ENCODE results near the gene SHCBP1.
A peak's percentile ranks its signal among the peaks of the same experiment; 100 is the strongest.
"Not testable (repeated sequence)": the region's sequence is repeated elsewhere in the genome, so short reads cannot be mapped to it uniquely, and the experiment has no call there.

The SHCBP1 gene

DNA sequence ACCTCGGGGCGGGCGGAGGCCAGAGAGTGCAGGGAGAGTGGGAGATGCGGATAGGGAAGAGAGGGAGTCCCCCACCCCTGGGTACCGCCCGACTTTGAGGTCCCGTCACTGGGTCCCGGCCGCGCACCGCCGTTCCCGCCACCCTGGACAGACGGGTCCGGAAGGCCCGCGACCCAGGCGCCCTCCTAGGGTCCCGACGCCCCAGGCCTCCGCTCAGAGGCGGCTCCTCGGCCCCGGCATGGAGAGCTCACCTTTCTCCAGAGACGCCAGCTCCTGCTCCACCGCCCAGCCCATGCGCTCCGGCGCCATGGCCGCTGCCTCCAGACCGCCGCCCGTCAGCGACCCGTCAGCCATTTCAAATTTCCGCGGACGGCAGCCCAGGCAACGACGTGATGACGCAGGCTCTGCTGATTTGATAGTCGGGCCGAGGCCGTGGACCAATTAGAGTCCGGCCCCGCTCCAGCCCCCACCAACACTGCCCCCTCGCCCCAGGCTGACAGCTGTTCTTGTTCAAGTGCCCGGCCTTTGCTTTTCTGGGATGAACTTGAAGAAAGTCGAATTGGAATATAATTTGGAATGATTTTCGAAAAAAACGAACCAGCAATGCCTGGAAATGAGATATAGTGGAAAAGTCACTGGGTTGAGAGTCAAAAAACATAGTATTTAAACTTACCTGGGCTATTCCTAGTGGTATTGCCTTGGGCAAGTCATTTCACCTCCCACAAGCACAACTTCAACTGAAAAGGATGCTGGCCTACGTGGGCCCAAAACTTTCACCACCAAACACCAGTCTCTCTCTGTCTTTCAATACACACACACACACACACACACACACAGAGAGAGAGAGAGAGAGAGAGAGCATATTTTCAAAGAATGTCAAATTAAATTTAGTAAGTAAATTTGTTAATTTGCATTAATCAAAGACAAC, at the start of gene SHCBP1:
TSS of gene SHCBP1 (minus strand) at position 374 of the 928 bp plus-strand sequence. CDS start at position 354, 20 bp downstream.
- DNase-seq = peak; percentile 84

DNA sequence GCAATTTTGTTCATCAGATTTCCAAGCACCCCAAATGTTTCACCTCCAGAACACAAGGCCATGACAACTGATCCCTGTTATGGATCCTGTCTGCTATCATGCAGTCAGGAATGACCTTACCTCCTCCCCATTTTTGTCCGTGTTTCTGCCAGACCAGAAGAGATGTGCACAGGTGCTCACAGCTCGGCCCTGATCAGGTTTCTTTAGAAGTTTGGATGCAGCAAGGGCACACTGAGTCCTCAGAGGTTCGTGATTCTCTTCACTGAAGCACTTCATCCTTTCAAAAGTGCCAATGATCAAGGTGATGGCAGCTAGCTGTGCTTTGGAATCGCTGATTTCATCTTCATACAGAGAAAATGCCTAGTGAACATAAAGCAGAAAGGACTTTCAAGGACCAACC, 40.9 kb upstream of the SHCBP1 start:
- DNase-seq = no peak

- DNase-seq = no peak
Measured at GRCh38 chr16:46658925-46659324, 37.7 kb upstream of the SHCBP1 start.

DNA sequence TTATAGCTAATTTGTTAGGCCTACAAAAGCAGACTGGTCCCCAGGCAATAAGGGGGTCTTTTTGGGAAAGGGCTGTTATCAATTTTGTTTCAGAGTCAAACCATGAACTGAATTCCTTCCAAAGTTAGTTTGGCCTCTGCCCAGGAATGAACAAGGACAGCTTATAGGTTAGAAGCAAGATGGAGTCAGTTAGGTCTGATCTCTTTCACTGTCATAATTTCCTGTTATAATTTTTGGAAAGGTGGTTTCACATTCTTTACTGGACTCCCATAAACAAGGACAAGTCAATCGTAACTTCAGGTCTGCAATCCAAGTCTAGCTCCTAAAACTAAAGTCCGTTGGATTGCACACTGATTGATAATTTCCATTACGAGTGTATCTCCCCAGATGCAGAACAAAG, 30.1 kb upstream of the SHCBP1 start:
- no peak for DNase-seq

- DNase-seq = peak; percentile 36
Measured at GRCh38 chr16:46650254-46650623, 29.1 kb upstream of the SHCBP1 start.

DNA sequence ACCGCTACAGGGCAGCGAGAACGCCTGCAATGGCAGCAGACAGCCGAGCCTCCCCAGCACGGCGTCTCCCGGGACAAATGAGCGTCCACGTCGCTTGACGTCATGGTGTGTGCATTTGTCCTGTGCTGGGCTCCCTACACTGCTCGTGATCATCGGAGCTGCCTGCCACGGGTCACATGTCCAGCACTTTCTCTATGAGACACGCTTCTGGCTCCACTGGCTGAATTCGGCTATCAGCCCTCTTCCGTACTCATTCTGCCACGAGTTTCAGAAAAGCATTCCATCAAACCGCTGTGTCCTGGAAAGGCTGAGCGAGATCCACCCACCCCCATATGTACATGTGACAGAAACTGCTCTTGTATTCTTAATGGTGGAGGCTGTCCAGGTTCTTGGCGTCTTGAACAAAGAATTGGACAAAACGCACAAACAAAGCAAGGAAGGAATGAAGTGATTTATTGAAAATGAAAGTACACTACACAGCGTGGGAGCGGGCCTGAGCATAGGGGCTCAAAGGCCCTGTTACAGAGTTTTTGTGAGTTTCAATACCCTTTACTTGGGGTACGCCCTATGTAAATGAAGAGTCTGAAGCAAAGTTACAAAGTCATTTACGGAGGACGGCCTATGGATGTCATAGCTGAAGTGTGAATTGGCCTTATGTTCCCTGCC, 28.5 kb upstream of the SHCBP1 start:
- DNase-seq = peak; percentile 10

DNA sequence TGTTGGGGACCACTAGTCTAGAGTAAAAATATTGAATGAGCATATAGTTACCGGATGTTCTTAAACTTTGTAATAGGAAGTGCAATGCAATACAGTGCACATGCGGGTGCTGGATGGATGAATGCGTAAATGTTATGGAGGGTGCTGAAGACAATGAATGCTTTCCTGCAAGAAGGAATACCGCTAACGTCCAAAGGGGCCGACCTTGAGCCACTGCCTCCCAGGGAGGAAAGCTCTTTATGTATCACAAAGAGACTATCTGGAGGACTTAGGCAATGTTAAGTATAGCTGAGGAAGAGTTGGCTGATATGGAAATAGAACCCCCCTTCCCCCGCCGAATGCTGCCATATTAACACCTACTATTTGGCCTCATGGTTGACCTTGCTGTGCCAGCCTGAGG, 27.5 kb upstream of the SHCBP1 start:
- DNase-seq = no peak

- DNase-seq = peak; percentile 56
Measured at GRCh38 chr16:46638947-46639925, 18.1 kb upstream of the SHCBP1 start.

DNA sequence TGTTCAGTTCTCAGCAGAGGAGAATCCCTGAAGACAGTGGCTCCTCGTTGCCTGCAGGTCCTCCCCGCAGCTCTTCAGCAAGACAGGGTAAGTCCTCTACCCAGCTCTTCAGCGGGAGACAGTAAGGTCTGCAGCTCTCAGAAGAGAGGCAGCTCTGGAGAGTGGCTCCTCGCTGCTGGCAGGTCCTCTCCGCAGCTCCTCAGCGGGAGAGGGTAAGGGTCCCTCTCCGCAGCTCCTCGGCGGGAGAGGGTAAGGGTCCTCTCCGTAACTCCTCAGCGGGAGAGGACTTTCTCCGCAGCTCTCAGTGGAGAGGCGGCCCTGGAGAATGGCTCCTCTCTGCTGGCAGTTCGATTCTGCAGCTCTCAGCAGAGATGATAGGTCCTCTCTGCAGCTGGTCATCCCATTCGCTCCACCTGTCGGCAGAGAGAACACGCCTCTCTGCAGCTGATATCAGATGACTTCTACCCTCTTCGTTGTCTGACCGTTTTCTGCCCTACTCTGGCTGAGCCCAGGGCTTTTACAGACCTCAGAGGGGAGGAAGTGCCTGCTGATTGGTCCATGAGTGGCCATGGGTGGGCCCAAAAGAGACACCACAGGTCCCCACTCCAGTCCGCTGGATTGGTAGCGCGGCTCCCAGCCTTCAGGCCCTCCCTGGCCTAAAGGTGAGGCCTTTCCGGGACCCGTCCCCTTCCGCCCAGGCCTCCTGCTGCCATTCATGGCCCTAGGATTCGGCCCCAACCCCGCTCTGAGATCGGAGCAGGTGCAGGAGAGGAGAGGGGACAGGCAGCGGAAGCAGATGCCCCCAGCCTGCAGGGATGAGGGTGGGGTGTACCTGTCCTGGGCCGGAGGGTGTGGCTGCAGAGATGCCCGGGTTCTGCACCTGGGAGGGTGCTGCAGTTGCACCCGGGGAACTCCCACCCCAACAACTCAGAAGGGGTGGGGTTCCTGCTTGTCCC, 11.9 kb upstream of the SHCBP1 start:
- no peak for DNase-seq

DNA sequence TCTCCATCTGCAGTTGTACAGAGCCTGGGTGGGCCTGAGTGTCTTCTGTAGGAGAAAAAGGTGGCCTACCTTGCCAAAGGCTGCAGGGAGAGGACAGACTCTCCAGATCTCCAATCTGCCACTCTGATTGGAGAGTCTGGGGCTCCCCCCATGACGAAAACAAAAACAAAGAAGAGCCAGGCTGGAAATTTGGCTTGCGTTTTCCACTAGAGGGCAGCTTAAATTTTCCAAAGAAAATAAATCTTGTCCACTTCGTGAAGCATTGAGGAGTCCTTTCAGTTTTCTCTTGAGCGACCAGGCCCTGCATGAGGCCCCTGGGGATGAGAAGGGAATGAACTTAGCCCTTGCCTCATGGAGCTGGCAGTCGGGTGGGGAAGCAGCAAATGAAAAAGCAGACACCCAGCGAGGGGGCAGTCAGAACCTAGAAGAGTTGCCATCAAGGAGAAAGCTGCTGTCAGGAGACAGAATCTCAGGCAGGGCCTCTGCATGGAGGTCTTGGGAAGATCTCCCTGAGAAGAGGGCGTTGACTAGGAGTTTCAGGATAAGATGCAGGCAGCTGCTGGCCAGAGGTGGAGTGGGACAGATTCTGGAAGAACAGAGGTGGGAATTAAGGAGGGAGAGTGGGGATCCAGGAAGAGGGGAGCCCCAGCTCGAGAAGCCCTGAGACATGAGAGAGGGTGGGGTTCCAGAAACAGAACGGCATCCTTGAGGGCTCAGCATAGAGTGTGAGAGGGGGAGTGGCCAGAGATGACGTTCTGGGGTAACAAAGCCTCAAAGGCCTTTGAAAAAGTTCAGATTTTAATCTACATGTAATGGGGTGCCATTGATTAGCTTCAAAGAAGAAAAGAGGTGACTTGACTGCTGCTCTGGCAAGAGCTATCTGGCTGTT, 8.4 kb upstream of the SHCBP1 start:
- peak; percentile 66 for DNase-seq

DNA sequence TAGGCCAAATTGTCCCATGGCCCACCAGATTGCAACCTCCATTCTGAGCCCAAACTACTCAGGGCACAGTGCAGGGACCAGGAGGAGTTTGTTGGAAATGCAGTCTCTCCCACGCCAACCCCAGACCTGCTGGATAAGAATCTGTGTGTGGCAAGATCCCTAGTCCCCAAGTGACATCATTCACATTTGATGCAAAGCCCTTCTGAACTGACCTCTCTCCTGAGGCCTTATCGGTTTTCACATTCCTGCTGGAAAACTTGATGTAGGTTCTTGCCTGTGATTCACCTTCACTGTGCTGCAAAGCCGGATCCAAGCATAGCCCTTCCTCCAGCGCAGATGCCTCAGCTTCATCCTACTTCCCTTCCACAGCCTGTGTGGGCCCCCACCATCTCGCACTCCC, 6.6 kb upstream of the SHCBP1 start:
- peak; percentile 4 for DNase-seq

GRCh38 chr16:46626681-46627080, 5.5 kb upstream of the SHCBP1 start:
- not testable (repeated sequence) for DNase-seq

GRCh38 chr16:46624862-46625261, 3.7 kb upstream of the SHCBP1 start:
- not testable (repeated sequence) for DNase-seq

GRCh38 chr16:46623707-46624106, 2.5 kb upstream of the SHCBP1 start:
- not testable (repeated sequence) for DNase-seq

DNA sequence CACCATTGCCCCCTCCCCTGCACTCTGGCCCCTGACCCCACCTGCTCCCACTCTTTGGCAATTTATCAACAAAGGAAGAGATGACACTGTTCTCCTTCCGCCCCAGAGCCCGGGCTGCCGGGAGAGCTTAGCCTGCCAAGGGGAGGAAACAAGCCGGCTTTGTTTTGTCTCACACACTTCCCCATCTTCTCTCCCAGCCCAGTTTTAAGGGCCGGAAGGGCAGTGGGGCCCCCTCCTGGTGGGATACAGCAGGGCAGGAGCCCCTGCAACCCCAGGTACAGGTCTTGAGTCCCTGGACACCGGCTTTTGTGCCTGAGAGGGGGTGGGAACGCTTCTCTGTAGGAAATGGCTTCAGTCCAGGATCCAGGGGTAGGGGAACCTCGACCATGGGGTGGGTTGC, 2.1 kb upstream of the SHCBP1 start:
- not testable (repeated sequence) for DNase-seq

DNA sequence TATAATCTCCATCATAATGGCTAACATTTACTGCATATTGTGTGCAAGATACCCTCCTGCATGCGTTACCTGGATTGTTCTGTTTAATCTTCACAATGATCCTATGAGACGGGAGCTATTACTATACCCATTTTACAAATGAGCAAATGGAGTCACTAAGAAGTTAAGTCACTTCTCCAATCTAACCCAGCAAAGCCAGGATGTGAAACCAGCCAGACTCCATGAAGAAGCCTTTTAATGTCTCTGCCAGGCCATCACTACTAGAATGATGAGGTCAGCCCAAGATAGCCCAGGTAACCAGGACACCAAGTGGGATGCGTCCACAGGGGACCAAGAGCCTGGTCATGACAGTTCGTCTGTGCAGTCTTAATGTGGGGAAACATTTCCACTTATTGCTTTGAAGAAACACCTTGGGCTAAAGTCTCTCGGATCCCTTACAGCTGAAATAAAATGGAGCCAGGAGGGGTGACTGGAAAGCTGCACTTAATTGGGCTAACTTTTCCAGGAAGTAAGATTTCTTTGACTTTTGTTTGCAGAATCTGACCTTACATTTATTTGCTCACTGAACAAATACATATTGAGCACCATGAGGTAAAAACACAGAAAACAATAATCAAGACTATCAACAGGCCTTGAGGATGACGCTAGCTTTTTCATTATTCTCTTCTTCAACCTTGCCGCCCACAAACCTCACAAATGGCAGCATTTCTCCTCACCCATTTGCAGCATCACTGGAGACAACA, 926 bp upstream of the SHCBP1 start:
- DNase-seq = no peak

- peak; percentile 28 for DNase-seq
Measured at GRCh38 chr16:46620266-46621005, 743 bp downstream of the SHCBP1 start.

DNA sequence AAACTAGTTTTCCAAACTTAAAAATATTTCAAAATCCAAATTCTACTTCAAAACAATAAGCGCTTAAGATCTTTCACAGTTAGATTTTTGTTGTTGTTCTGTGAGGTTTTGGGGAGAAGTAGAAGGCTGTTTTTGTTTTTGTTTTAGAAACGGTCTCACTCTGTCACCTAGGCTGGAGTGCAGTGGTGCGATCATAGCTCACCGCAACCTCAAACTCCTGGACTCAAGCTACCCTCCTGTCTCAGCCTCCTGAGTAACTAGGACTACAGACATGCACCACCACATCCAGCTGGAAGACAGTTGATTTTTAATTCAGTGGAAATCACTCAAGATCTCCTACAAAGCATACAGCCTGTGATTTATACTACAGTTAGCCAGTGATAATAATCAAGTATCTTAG, 2.7 kb downstream of the SHCBP1 start:
- DNase-seq = no peak

- no peak for DNase-seq
Measured at GRCh38 chr16:46614006-46614405, 7.2 kb downstream of the SHCBP1 start.
